PC-9 (cell line): Measurements from ENCODE around the gene TRABD2A. TPM values are rescaled to one million over a fixed set of nuclear protein-coding genes. Genes with fewer than 3 reads are reported as not detected.

Experiments
- BruUV-seq: library from RNA; stranded (reverse); fragments of 400-500 nt; replicated peaks from 2 replicates; lab custom pipeline; 2021; lab: Mats Ljungman, UMichigan
- CTCF ChIA-PET: fragments of 300-600 bp; sonication (Branson Sonifier 250); formaldehyde crosslinking; loops from one replicate; lab custom pipeline; 2022; ENCODE audit warnings: antibody characterized with exemption; lab: Charles Lee
- POLR2A ChIA-PET: fragments of 300-600 bp; sonication (Branson Sonifier 250); formaldehyde crosslinking; loops from one replicate; lab custom pipeline; 2022; ENCODE audit warnings: antibody characterized with exemption; ENCODE audit not compliant: unreplicated experiment; lab: Charles Lee
- DNase-seq, 2 experiments: peaks; one replicate each; pipeline versions ENCODE4 v3.0.0 to v3.0.0-alpha.2; 2015 to 2022; ENCODE audit warnings: mixed read lengths in 1 of 2
- H2AFZ ChIP-seq: fragments of 200-600 bp; sonication (generic); 2 replicates; pipeline ENCODE4 v1.8.1; 2017; ENCODE audit warnings: antibody characterized with exemption
- H3F3A ChIP-seq: fragments of 200-600 bp; sonication (generic); 2 replicates; pipeline ENCODE4 v1.8.1; 2017; ENCODE audit warnings: antibody characterized with exemption, mild to moderate bottlenecking, low read depth; ENCODE audit not compliant: insufficient read depth
- H3K27ac ChIP-seq: fragments of 200-600 bp; sonication (generic); 2 replicates; pipeline ENCODE4 v1.6.1; 2016; ENCODE audit warnings: mixed run types
- H3K27me3 ChIP-seq: fragments of 200-600 bp; sonication (generic); 2 replicates; pipeline ENCODE4 v1.6.1; 2016; ENCODE audit warnings: low read depth, mixed run types; ENCODE audit not compliant: insufficient read depth
- H3K36me3 ChIP-seq: fragments of 200-600 bp; sonication (generic); 2 replicates; pipeline ENCODE4 v1.6.1; 2016; ENCODE audit warnings: low read depth, mixed run types
- H3K4me1 ChIP-seq: fragments of 200-600 bp; sonication (generic); replicated peaks from 2 replicates; pipeline ENCODE4 v1.6.1; 2016; ENCODE audit warnings: mixed run types; ENCODE audit not compliant: insufficient read depth
- H3K4me2 ChIP-seq: fragments of 200-600 bp; sonication (generic); 2 replicates; pipeline ENCODE4 v1.6.1; 2017; ENCODE audit warnings: mixed run types
- H3K4me3 ChIP-seq: fragments of 200-600 bp; sonication (generic); 2 replicates; pipeline ENCODE4 v1.6.1; 2016; ENCODE audit warnings: mixed run types
- H3K79me2 ChIP-seq: fragments of 200-600 bp; sonication (generic); 2 replicates; pipeline ENCODE4 v1.6.1; 2017; ENCODE audit warnings: low read depth, mixed run types
- H3K9me2 ChIP-seq: fragments of 200-600 bp; sonication (generic); 2 replicates; pipeline ENCODE4 v1.8.1; 2017; ENCODE audit warnings: mild to moderate bottlenecking; ENCODE audit not compliant: insufficient read depth
- H3K9me3 ChIP-seq: fragments of 200-600 bp; sonication (generic); 2 replicates; pipeline ENCODE4 v1.8.1; 2016; ENCODE audit warnings: low read depth; ENCODE audit not compliant: insufficient read depth
- H4K20me1 ChIP-seq: fragments of 200-600 bp; sonication (generic); 2 replicates; pipeline ENCODE4 v1.8.1; 2017; ENCODE audit not compliant: insufficient read depth
- CTCF ChIP-seq: fragments of 200-600 bp; sonication (generic); conservative IDR thresholded peaks from 2 replicates; pipeline ENCODE4 v1.6.1; 2017; ENCODE audit warnings: mixed run types, antibody characterized with exemption, mild to moderate bottlenecking, moderate library complexity
- EZH2 ChIP-seq: fragments of 200-600 bp; sonication (generic); IDR thresholded peaks from 2 replicates; pipeline ENCODE4 v1.8.0; 2017; ENCODE audit warnings: antibody characterized with exemption, low read depth
- intact Hi-C: fragments of 100-400 bp; cut with micrococcal nuclease; formaldehyde crosslinking; loops from one replicate; pipeline ENCODE4 v1.10.0; 2022; ENCODE audit not compliant: unreplicated experiment
- total RNA-seq: library from RNA; stranded (reverse); gene quantifications from 2 replicates; pipeline ENCODE4 v1.2.3, GENCODE V29; 2021

Gene TRABD2A
- total RNA-seq, 1 experiment from 2014 or later = 2.2 TPM

GRCh38 chr2:84906108-84906899, 25.4 kb upstream of the TRABD2A start:
- intact Hi-C loops = loop anchor here (2.0 to 5.0 kb wide), 2 partner anchors 52 to 446 kb away; partner anchors contain the start of genes ELMOD3 and RETSAT
- H3F3A ChIP-seq = peaks cover 20% of the 10 kb centered on the region

GRCh38 chr2:84905181-84906107, 24.6 kb upstream of the TRABD2A start, which contains the start of gene TMSB10:
Gene TMSB10, plus strand, starts transcription at chr2:84905656.
- Histone ChIP-seq H3K27me3 (0 out of 2 replicates have a peak, but pooled peaks cover 3% of the 10 kb centered on the region), H3K36me3 (no peaks in the 10 kb centered on the region), H3K9me3 (no peaks in the 10 kb centered on the region), H3F3A (peaks cover 20% of the 10 kb centered on the region), H3K9me2 (no peaks in the 10 kb centered on the region), H4K20me1 (no peaks in the 10 kb centered on the region), H2AFZ (peak within 1 kb of the TSS; percentile 85), H3K4me3 (peak within 1 kb of the TSS; percentile 97), H3K27ac (peak within 1 kb of the TSS; percentile 80), H3K79me2 (peaks cover 18% of the 10 kb centered on the region), H3K4me1 (peaks cover 21% of the 10 kb centered on the region), H3K4me2 (peak within 1 kb of the TSS; percentile 96)
- POLR2A ChIA-PET = interaction anchor here (0.6 kb wide), 1 partner anchor 422 kb away, joined by 5 read pairs; no protein-coding TSS in a partner anchor
- peak; percentile 62 to 90 for DNase-seq
- CTCF ChIA-PET = interaction anchor here (0.8 to 1.8 kb wide), 2 partner anchors 20 to 396 kb away, joined by 3 to 7 read pairs; no protein-coding TSS in a partner anchor
- TF ChIP-seq EZH2 (no peak), CTCF (no peak)
- intact Hi-C loops = loop anchor here (2.0 to 5.0 kb wide), 2 partner anchors 53 to 447 kb away; partner anchors contain the start of genes ELMOD3 and RETSAT
- BruUV-seq = no TSS peak

More at GRCh38 chr2:84906108-84906899, 25.4 kb upstream of the TRABD2A start:
- Histone ChIP-seq H3K4me1 (peaks cover 21% of the 10 kb centered on the region), H4K20me1 (no peaks in the 10 kb centered on the region), H3K4me3 (peak overlapping the region; percentile 97), H2AFZ (peak overlapping the region; percentile 85), H3K9me2 (no peaks in the 10 kb centered on the region), H3K79me2 (peaks cover 18% of the 10 kb centered on the region), H3K4me2 (peak overlapping the region; percentile 96), H3K36me3 (no peaks in the 10 kb centered on the region), H3K27me3 (0 out of 2 replicates have a peak, but pooled peaks cover 3% of the 10 kb centered on the region), H3K27ac (peak overlapping the region; percentile 80), H3K9me3 (peaks cover 6% of the 10 kb centered on the region; the same call in 1 of the 2 replicates)
- DNase-seq = no peak
- TF ChIP-seq EZH2 (no peak), CTCF (no peak)
- ChIA-PET CTCF (interaction anchor here (0.7 to 1.8 kb wide), 3 partner anchors 19 to 591 kb away, joined by 5 to 11 read pairs (median 7); no protein-coding TSS in a partner anchor), POLR2A (interaction anchor here (0.6 to 1.1 kb wide), 4 partner anchors 12 to 512 kb away, joined by 10 to 55 read pairs (median 26); no protein-coding TSS in a partner anchor)
- TSS peak; percentile 98 for BruUV-seq
